A673 (cell line): ENCODE results near the gene TBXAS1.

Experiments
- CTCF ChIP-seq: fragments of 300-800, 200-600 bp; sonication (generic); conservative IDR thresholded peaks from 2 replicates; pipeline ENCODE4 v1.5.1; 2017; ENCODE audit warnings: low read depth, mild to moderate bottlenecking, antibody characterized with exemption, low read length, moderate library complexity, mixed read lengths
- EZH2 ChIP-seq: fragments of 200-600 bp; sonication (generic); IDR thresholded peaks from 2 replicates; pipeline ENCODE4 v1.6.1; 2017; ENCODE audit warnings: borderline replicate concordance, low read depth, mild to moderate bottlenecking, mixed read lengths, antibody characterized with exemption, low read length; ENCODE audit not compliant: poor library complexity, severe bottlenecking

- TF ChIP-seq CTCF (no peak), EZH2 (no peak)
Observed at GRCh38 chr7:139807009-139807408, 22.1 kb upstream of the TBXAS1 start.
